ENCODE measurements around the gene PPP2R2C.

The PPP2R2C gene

DNA sequence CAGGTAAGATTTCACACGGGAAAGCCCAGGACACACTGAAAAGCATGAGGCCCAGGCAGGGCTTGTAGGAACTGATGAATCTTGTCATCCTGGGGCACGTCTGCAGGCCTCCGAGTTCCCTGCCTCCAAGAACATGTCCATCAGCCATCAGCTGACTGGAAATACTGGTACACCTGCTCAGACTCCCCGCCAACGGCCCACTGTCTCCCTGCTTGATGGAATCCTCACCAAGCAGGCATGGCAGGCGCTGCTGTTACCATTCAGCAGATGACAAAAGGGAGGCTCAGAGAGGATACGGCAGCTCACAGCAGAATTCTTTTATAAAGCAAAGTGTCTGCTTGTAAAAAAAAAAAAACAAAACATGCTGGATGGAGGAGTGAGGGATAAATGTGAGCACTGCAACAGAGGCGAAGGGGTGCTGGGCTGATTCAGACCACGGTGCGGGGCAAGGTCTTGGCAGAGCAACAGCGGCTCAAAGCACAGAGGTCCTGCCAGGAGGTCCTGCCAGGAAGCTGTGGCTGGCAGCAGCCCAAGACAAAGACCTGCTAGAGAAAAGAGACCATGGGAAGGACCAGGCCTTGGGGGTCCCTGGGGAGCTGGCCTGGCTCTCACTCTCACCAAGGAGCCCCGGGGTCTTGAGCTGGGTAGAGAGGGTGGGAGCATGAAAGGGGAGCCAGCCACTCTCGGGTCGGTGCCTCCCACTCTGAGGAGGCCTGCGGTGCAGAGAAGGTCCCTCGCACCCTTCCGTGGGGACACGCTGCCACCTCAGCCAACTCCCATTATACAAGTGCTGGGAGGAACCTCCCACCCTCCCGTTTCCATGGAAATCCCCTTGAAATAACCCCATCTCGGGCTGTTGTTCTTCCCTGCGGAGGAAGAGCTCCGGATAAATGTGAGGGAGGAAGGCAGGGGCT lies 25.6 kb downstream of the PPP2R2C start:
- no peak for FAIRE-seq

DNA sequence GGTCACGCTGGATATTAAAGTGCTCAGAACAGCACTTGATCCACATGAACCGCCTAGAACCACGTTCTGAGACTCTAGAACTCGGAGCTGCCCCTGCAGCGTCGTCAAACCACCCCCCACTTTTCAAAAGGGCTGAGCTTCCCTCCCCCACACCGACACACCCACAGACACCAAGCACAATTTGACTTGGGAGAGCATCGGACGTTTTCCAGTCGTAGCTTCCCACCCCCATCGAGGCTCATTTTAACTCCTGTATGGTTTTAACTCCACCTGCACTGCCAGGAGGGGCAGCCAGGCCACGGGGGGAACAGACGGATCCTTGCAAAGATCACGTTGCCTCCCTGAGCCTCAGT lies 26.3 kb downstream of the PPP2R2C start:
- no peak for FAIRE-seq

DNA sequence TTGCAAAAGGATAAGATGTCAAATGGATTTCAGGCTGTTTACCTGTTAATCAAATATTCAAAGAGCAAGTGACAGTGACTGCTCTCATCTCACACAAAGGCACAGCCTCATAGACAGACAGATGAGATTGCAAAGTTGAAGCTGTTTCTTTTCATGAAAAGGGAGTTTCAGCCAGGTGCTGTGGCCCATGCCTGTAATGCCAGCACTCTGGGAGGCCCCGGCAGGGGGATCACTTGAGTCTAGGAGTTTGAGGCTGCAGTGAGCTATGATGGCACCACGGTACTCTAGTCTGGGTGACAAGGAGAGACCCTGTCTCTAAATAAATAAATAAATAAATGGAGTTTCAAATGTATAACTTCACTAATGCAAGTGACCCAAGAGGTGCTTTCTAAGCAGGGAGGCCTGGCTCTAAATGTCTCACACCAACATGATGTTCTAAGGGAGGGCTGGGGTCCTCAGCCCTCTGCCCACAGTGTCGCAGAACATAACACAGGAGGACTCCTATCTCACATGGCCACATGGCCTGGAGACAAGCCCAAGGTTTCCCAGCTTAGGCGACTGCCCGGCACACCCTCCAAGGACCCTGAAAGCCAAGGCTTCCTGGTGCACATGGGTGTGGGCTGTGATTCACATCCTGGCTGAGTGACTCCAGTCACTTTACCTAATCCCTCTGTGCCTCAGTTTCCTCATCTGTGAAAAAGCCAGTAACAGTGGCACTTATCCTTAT lies 26.8 kb downstream of the PPP2R2C start:
- no peak for FAIRE-seq

DNA sequence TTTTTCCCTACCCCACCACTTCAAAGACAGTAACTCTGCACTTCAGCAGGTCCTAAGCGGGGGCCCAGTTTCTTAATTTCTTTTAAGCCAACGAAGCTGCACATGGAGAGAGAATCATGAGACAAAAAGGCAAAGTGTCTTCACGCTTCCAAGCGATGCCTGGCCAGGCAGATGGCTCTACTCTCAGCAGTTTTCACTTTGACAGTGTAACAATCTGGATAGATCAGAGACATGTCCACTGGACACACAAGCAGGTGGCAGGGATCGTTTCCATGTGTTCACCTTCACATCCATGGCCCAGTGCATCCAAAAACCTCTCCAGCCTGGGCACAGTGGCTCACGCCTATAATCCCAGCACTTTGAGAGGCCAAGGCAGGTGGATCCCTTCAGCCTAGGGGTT lies 27.8 kb downstream of the PPP2R2C start:
- FAIRE-seq, result no peak

DNA sequence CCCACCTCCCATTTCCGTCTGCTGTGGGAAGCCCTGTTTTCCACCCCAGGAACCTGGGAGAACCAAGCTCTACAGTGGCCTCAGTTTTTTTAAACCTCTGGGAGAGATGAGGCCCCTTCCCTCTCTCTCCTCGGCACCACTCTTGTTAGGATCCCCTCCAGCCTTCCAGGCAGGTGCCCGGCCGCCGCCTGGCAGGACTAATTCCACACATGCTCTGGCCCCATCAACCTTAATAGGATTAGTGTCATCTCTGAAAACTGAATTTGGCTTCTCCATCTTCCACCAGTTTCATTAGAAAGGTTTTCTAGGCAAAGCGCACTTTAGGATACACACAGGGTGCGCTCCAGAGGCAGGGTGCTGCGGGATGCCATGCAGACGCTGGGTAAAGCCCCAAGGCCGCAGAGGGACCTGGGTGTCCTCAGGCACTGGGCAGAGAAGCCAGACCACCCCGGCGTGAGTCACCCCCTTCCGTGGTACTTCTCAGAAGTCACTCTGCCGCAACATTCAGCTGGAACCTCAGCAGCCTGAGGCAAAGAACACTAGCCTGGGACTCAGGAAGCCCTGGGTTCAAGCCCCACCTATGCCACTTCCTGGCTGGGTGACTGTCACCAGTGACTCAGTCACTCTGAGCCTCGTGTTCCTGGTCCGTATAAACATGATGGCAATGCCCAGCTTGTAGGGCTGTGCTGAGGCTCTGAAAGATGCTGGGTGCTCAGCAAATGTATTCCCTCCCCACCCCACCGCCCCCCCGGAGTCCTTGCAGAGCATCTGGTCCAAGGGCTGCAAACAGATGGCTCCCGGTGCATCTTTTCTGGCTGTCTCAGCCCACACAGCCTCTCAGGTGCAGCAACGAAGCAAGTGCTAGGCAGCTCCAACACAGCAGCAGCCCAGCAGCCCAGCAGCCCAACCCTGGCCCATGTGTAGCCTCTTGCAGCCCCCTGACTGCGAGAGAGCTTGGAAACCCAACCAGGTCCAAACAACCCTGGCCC lies 29.1 kb downstream of the PPP2R2C start:
- no peak for FAIRE-seq

DNA sequence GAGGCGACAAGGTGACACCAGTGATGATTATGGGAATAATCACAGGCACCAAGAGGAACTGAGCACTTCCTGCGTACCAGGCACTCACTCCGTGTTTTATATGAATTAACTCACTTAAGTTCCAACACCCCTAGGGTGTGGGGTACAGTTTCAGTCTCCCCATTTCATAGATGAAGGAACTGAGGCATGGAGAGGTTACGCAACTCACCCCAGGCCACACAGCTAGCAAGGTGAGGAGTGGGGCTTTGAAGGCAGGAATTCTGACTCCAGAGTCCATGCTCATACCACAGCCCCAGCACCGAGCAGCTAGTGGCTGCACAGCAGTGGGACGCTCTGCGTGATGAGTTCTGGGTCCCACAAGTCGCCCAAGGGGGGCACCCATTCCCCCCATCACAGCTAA lies 29.9 kb downstream of the PPP2R2C start:
- FAIRE-seq, result no peak

DNA sequence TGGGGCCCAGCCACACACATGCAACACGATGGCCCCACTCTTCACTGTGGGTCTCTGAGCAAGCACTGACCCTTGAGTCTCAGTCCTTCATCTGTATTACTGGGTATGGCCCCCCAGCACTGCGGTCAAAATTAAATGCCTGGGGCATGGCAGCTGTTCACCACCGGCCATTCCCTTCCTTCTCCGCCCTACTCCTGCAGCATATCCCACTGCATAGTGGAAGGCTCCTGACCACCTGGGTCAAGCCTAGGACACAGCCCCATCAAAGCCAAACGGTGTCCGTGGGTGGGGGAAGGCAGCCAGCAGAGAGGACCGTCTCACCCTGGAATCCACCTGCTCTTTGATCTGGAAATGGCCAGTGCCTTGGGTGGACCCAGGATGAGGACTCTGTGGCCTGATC lies 30.7 kb downstream of the PPP2R2C start:
- FAIRE-seq, result no peak

DNA sequence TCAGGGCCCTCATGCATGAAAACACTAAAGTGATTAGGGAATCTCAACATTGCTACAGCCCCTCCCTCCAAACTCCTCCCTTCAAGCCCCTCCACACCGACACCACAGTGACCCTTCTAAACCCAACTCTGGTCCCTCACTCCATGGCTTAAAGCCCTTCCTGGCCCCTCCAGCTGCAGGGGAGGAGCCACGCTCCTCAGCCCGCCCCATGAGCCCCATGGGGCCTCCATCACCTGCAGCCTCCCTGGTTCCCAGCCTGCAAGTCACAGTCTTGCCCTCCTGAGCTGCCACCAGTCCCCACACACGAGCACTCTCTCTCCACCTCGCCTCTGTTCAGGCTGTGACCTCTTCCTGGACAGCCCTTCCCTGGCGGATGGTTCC lies 31.2 kb downstream of the PPP2R2C start:
- FAIRE-seq, result no peak

DNA sequence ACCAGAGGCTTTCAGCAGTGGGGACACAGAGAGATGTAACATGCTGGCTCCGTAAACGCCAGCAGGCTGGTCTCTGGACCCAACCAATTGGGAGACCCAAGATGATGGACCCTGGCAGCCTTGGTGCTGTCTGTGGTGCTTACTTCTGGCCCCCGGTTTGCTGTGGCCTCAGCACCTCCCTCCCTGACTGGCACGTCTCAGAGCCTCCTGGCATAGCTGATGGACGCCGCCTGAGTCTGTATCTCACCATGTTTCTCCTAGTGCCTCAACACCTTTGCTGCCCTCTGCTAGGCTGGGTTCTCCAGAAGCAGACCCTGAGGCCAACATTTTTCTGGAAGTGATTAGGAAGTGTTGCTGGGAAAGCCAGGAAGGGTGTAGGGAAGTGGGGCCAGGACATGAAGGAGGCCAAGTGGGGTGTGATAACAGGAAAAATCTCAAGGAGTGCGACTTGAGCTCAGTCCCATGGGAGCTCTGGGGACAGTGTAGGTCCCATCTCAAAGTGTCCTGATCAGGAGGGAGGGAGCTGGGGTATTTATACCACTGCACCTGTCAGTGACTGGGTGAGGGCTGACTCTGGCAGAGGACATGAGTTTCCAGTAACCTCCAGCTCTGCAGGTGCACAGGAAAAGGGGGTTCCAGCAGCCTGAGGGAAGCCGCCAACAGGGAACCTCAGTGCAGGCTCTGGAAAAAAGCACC lies 31.8 kb downstream of the PPP2R2C start:
- no peak for FAIRE-seq

DNA sequence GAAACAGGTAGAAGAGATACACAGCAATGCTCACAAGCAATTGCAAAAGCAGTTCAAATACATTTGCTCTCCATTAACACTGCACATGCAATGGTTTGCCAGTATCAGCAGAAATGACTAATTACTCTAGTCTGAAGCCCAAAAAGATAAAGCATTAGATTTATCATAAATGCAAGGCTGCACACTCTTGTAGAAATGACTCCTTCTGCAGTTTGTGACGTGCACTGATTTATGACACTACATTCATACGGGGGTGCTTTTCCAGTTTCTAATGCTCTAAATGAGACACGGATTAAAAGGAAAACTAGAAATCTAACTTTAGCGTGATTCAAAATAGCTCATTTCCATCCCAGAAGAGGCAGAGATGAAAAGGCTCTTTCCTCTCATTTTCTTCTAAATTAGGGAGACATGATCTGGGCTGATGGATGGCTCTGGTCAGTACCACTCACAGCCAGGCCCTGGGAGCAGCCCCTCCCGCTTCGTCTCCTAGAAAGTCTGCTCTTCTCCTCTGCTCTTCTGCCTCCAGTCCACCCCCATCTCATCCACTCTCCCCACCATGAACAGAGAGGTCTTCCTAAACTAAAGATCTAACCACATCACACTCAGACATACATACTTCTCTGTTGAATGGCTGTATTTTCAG lies 33.2 kb downstream of the PPP2R2C start:
- no peak for FAIRE-seq

DNA sequence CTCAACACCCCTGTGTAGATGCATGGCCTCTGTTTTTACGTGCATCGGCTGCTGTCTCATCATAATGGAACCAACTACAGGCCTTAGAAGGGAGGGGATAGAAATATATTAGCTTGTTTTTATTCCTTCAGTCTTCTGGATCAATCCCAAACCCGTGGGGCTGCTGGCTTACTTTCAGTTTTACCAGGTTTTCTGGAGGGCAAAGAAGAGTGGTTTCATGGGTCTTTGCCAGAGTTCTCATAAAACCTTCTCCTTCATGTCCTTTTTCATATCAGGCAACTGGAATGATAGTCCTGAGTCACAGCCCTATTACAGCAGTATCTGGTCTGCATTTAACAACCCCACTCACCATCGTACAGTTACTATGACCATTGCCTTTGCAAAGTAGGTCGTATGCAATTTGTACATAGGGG lies 34.6 kb downstream of the PPP2R2C start:
- FAIRE-seq, result no peak

DNA sequence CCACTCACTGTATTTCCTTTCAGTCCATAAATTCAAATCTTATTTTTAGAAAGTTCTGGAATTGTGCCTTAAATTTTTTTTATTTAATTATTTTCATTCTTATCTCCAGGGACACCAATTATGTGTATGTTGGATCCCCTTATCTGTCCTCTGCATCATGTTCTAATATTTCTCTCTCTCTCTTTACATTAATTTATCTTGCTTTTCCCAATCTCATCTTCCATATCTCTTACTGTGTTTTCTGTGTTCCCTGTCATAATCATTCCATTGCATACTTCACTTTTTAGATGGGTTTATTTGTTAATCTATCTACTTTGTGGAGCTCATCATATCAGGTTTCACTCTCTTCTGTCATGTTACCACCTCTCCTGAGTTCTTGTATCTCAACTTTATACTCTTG lies 37.4 kb downstream of the PPP2R2C start:
- no peak for FAIRE-seq

DNA sequence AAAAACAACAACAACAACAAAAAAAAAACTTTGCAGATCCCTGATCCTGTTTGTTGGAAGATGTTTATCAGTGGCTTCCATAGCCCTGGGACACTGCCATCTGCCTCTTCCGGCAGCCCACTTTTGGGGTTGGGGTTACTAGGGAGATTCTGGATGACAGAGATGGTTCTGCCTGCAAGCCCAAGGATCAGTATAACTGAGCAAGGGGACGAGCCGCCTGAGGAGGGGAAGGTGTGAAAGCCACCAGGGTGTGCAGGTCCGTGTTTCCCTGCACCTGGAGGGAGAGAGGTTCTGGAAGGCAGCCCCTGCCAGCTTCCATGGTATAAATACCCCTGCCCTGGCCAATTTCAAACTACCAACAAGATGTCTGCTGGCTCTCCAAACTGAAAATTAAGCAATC lies 41.5 kb downstream of the PPP2R2C start:
- FAIRE-seq, result no peak

DNA sequence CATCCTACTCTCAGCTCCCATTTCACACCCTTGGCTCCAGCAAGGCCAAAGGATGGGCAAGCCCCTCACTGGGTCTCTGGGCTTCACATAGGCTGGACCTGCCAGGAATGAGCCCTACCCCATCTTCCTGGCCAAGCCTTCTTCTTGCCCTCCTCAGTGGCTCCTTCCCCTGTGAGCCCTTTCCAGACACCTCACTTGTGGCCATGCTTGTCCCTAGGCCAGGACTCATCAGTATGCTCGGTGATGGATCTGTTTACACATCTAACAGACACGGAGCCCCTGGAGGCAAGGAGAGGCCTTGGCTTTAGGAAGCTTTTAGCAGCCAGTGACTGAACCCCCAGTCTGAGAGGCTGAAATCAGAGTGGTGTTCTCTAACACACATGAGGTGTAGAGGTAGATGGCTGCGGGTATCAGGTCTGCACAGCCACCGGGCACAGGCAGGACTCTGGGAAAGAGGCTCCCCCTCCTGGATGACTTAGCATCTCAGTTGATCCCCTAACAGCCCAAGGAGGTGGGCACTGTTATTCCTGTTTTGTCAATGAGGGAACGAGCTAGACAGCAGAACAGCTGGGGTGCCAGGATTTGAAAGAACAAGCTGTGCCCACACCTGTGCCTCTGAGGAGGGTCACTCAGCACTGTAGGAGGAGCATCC lies 44.8 kb downstream of the PPP2R2C start:
- FAIRE-seq, result no peak

DNA sequence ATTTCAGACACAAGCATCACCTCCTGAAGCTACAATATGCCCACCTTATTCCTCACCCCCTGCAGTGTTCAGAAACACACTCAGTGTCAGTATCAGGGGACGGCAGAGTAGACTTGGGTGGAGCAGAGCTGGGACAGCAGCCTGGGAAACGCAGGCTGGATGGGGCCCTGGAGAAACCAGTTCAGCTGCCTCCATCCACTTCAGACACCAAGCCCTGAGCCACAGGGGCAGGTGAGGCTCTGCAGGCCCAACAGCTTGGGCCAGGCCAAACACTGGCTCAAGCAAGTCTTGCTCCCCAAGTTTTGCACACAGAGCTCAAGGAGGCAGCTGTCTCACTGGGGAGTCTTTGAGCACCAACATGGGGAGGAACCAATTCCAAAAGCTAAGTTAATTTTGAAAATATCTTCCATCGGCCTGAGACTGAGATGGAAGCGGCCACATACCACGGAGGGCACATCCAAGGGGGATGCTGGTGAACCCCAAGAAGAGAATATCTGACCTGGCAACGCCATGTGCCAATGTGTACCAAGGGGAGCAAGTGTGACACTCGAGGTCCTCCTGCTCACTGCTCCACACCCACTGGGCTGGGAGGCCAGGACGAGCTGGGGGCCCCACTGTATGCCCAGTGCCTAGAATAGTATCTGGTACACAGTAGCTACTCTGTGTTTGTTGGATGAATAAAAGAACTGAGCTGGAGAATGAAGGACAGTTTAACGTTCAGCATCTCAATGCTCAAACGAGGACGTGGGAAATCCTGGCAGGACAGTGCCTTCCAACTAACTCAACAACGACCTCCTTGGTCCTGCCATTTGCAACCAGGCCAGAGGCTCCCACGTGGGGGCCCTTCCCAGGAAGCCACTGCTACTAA lies 45.6 kb downstream of the PPP2R2C start:
- FAIRE-seq, result no peak

DNA sequence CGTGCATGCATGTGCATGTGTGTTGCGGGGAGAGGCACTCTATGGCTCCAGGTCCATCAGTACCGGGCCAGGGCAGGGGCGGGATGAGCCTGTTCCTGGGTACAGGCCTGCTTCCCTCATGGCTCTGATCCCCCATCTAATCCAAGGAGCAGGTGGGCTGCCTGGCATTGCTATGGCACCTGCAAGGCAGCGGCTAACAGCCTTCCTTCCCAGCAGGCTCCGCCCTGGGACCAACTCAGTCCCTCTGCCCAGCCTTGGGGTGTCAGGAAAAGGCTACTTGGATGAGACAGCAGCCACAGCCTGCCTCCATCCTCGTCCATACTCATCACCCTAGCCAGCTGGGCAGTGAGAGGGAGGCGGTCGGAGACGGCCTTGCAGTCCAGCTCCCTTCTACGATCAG lies 46.5 kb downstream of the PPP2R2C start:
- FAIRE-seq, result no peak

DNA sequence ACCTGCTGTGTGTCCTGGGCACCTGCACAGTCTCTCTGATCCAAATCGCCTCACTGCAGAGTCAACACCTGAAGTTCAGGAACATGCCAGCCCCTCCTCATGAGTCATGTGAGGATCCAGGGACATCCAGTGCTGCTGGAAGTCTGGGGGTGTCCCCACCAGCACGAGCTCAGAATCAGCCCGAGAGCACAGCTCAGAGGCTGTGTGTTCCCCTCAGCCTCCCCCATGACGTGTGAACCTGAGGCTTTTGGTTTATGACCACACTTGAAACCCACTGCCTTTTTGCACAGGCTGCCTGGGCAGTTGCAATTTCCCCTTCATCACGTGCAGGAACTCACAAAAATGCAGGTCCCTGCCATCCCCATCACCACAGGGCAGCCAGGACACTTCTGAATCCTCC lies 47.1 kb downstream of the PPP2R2C start:
- no peak for FAIRE-seq

DNA sequence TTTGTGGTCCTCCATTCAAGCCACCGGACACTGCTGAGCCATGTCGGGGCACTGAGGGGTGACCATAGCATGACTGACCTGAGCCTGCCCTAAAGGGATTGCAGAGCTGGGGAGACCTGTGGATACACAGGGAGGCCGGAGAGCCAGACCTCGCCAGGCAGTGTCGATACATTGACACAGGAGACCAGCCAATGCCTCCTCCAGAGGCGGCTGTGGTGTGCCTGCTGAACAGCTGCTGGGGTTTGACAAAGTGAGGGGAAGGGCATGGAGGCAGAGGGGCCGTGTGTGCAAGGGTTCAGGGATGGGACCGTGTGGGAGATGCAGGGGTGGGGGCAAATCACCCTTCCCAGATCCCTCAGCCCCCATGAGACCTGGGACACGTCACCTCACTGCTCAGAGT lies 48.0 kb downstream of the PPP2R2C start:
- FAIRE-seq, result no peak

DNA sequence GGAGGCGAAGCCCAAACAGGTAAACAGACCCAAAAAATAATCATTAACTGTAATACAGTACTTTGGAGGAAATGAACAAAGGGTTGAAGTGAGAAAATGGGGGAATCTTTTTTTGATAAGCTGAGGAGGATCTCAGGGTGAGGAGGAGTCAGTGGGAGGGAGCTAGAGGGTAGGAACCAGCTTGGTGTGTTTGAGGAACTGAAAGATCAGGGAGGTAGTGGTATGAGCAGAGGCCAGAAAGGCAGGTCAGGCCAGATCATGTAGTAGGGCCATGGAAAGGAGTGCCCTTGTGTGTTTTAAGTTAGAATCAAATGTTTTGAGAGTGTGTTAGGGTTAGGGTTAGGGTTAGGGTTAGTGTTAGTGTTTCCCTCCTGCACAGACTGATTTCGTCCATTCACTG lies 48.8 kb downstream of the PPP2R2C start:
- no peak for FAIRE-seq

DNA sequence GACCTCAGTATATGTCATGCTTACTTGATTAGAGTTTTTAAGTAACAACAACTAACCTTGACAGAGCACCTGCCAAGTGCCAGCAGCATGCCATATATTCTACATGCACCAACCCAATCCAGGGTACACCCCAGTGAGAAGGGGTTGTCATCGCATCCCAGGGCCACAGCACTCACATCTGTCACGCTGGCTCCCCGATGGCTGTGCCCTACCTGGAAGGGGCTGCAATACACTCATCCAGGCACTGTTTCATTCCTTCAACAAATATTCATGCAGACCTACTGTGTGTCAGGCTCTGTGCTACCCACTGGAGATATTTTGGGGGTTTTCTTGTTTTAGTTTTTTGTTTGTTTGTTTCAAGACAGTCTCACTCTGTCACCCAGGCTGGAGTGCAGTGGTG lies 49.5 kb downstream of the PPP2R2C start:
- no peak for FAIRE-seq

DNA sequence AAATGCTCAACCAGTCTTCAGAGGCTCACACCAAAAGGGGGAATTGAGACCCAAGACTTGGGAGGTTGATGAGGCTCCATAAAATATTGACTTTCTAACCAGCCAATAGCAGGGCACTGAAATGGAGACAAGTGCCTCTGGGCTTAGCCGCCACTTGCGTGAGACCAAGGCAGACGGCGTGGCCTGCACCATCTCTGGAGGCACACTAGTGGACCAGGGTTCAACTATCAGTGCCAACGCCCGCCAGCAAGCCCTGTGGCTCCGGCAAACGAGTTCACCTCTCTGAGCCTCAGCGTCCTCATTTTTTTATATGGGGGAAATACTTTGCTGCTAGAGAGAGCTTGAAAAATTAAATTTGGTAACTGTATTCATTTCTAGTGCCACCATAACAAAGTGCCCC lies 50.3 kb downstream of the PPP2R2C start:
- no peak for FAIRE-seq

Measured in A204.1 (cell line).